Neural cell (in vitro differentiated cells): ENCODE data around the gene FBXL17. TPM values are rescaled to one million over a fixed set of nuclear protein-coding genes. Genes with fewer than 3 reads are reported as not detected.
A peak's percentile ranks its signal among the peaks of the same experiment; 100 is the strongest.

Source experiments
- H2AFZ ChIP-seq: fragments of 200-600, 300-800 bp; sonication (generic), shearing (Covaris generic); 2 replicates; pipeline ENCODE4 v1.6.0; 2014; ENCODE audit warnings: low read depth, mild to moderate bottlenecking, antibody characterized with exemption, low read length, moderate library complexity
- H3F3A ChIP-seq: fragments of 200-600 bp; shearing (Covaris generic); 2 replicates; pipeline ENCODE4 v1.6.1; 2016; ENCODE audit warnings: mild to moderate bottlenecking, moderate library complexity, mixed read lengths, antibody characterized with exemption, low read length; ENCODE audit not compliant: insufficient read depth, poor library complexity, severe bottlenecking
- H3K27ac ChIP-seq: fragments of 200-600, 300-800 bp; sonication (generic), shearing (Covaris generic); 2 replicates; pipeline ENCODE4 v1.5.1; 2014; ENCODE audit warnings: mild to moderate bottlenecking, low read length, moderate library complexity
- H3K27me3 ChIP-seq: fragments of 300-800, 200-600 bp; sonication (generic), shearing (Covaris generic); 2 replicates; pipeline ENCODE4 v1.6.0; 2014; ENCODE audit warnings: mild to moderate bottlenecking, low read depth, low read length, moderate library complexity; ENCODE audit not compliant: insufficient read depth
- H3K36me3 ChIP-seq: fragments of 300-800, 200-600 bp; sonication (generic), shearing (Covaris generic); 2 replicates; pipeline ENCODE4 v1.5.1; 2014; ENCODE audit warnings: mild to moderate bottlenecking, antibody characterized with exemption, low read length, moderate library complexity; ENCODE audit not compliant: insufficient read depth
- H3K4me2 ChIP-seq: fragments of 300-800, 200-600 bp; sonication (generic), shearing (Covaris generic); 2 replicates; pipeline ENCODE4 v1.6.0; 2014; ENCODE audit warnings: mild to moderate bottlenecking, low read length
- H3K4me3 ChIP-seq: fragments of 300-800, 200-600 bp; sonication (generic), shearing (Covaris generic); 2 replicates; pipeline ENCODE4 v1.5.1; 2014; ENCODE audit warnings: mild to moderate bottlenecking, low read length, moderate library complexity
- H3K79me2 ChIP-seq: fragments of 200-600 bp; shearing (Covaris generic); replicated peaks from 2 replicates; pipeline ENCODE4 v1.6.0; 2014; ENCODE audit warnings: mild to moderate bottlenecking, low read length, moderate library complexity; ENCODE audit not compliant: insufficient read depth
- H3K9ac ChIP-seq: fragments of 300-800, 200-600 bp; sonication (generic), shearing (Covaris generic); 2 replicates; pipeline ENCODE4 v1.6.1; 2016; ENCODE audit warnings: mild to moderate bottlenecking, low read length, mixed read lengths
- H3K9me2 ChIP-seq: fragments of 200-600 bp; shearing (Covaris generic); 2 replicates; pipeline ENCODE4 v1.6.1; 2016; ENCODE audit warnings: mild to moderate bottlenecking, low read length, mixed read lengths; ENCODE audit not compliant: insufficient read depth
- H3K9me3 ChIP-seq: fragments of 200-600, 300-800 bp; sonication (generic), shearing (Covaris generic); 2 replicates; pipeline ENCODE4 v1.6.1; 2016; ENCODE audit warnings: mild to moderate bottlenecking, mixed run types, low read length, moderate library complexity, mixed read lengths
- H4K20me1 ChIP-seq: fragments of 200-600 bp; shearing (Covaris generic); 2 replicates; pipeline ENCODE4 v1.6.1; 2016; ENCODE audit warnings: mild to moderate bottlenecking, mixed run types; ENCODE audit not compliant: insufficient read depth
- CTCF ChIP-seq: fragments of 450-650 bp; IDR thresholded peaks from 2 replicates; pipeline ENCODE4 v1.5.1; 2014; ENCODE audit warnings: antibody characterized with exemption, mild to moderate bottlenecking, moderate library complexity; ENCODE audit not compliant: poor library complexity, severe bottlenecking
- EP300 ChIP-seq: fragments of 450-650 bp; conservative IDR thresholded peaks from 2 replicates; pipeline ENCODE4 v1.6.1; 2014; ENCODE audit warnings: antibody characterized with exemption, mild to moderate bottlenecking, moderate library complexity; ENCODE audit not compliant: poor library complexity, severe bottlenecking
- EZH2 ChIP-seq: fragments of 200-600, 300-800 bp; shearing (Covaris generic), sonication (generic); IDR thresholded peaks from 2 replicates; pipeline ENCODE4 v1.6.1; 2014; ENCODE audit warnings: antibody characterized with exemption, low read length, borderline replicate concordance, mild to moderate bottlenecking; ENCODE audit not compliant: insufficient read depth, poor library complexity, severe bottlenecking
- MXI1 ChIP-seq: fragments of 450-650 bp; conservative IDR thresholded peaks from 2 replicates; pipeline ENCODE4 v1.6.1; 2014; ENCODE audit warnings: antibody characterized with exemption, mild to moderate bottlenecking; ENCODE audit not compliant: poor library complexity, severe bottlenecking
- POLR2AphosphoS5 ChIP-seq: IDR thresholded peaks from 2 replicates; pipeline ENCODE4 v1.6.1; 2012
- RAD21 ChIP-seq: fragments of 450-650 bp; conservative IDR thresholded peaks from 2 replicates; pipeline ENCODE4 v1.6.1; 2014; ENCODE audit warnings: antibody characterized with exemption, mild to moderate bottlenecking, moderate library complexity
- REST ChIP-seq: IDR thresholded peaks from 2 replicates; pipeline ENCODE4 v1.6.1; 2012; ENCODE audit warnings: borderline replicate concordance
- SMC3 ChIP-seq: fragments of 450-650 bp; conservative IDR thresholded peaks from 2 replicates; pipeline ENCODE4 v1.6.1; 2014; ENCODE audit warnings: antibody characterized with exemption, mild to moderate bottlenecking, moderate library complexity; ENCODE audit not compliant: poor library complexity
- TAF1 ChIP-seq: IDR thresholded peaks from 2 replicates; pipeline ENCODE4 v1.6.1; 2012; ENCODE audit warnings: low read depth
- polyA plus RNA-seq: library from polyadenylated mRNA; depleted of rRNA; stranded (reverse); fragments of >200 nt; gene quantifications from 2 replicates; pipeline ENCODE4 v1.2.3, GENCODE V29; 2014

Gene FBXL17
- polyA plus RNA-seq, 1 donor from 2014 or later = 19.6 TPM

- Histone ChIP-seq H3K9me3 (no peaks in the 10 kb centered on the region), H3K79me2 (no peaks in the 10 kb centered on the region), H3K4me2 (no peak overlapping the region), H3K4me3 (no peak overlapping the region), H3K36me3 (no peaks in the 10 kb centered on the region), H3K27me3 (no peaks in the 10 kb centered on the region), H2AFZ (no peak overlapping the region), H4K20me1 (no peaks in the 10 kb centered on the region), H3K9ac (no peak overlapping the region), H3F3A (peaks cover 3% of the 10 kb centered on the region), H3K27ac (no peak overlapping the region), H3K9me2 (no peaks in the 10 kb centered on the region)
- TF ChIP-seq EP300 (peak; percentile 97), SMC3 (no peak), EZH2 (no peak), REST (peak; percentile 41), TAF1 (no peak), CTCF (no peak), MXI1 (no peak), RAD21 (no peak), POLR2AphosphoS5 (peak; percentile 96)
Measured at GRCh38 chr5:108129129-108129528, 252.8 kb downstream of the FBXL17 start.

- Histone ChIP-seq H3K4me2 (no peak overlapping the region), H2AFZ (no peak overlapping the region), H3K4me3 (no peak overlapping the region), H3K27me3 (no peaks in the 10 kb centered on the region), H3K9ac (no peak overlapping the region), H3K36me3 (no peaks in the 10 kb centered on the region), H3K9me2 (no peaks in the 10 kb centered on the region), H3K79me2 (no peaks in the 10 kb centered on the region), H3K9me3 (no peaks in the 10 kb centered on the region), H3K27ac (no peak overlapping the region), H4K20me1 (no peaks in the 10 kb centered on the region), H3F3A (peaks cover 3% of the 10 kb centered on the region)
- TF ChIP-seq POLR2AphosphoS5 = no peak
- TF ChIP-seq REST = no peak
- no peak for TF ChIP-seq EZH2
- TF ChIP-seq MXI1 = no peak
- TF ChIP-seq SMC3 = no peak
- TF ChIP-seq CTCF = no peak
- no peak for TF ChIP-seq EP300
- TF ChIP-seq TAF1 = no peak
Measured at GRCh38 chr5:108125771-108126511, 256.0 kb downstream of the FBXL17 start.
